Fibroblast of pulmonary artery (primary cell): ENCODE data around the gene VAX1.

Experiments
- DNase-seq: peaks from one replicate; pipeline ENCODE4 v3.0.0-alpha.2; 2010; ENCODE audit warnings: low read depth
- H3K4me3 ChIP-seq: replicated peaks from 2 replicates; pipeline ENCODE4 v1.5.1; 2011; ENCODE audit warnings: low read depth, mild to moderate bottlenecking, control low read depth, low read length, moderate library complexity
- CTCF ChIP-seq: IDR thresholded peaks from 2 replicates; pipeline ENCODE4 v1.5.1; 2011; ENCODE audit warnings: mild to moderate bottlenecking, control low read depth, low read length, inconsistent platforms; ENCODE audit errors: missing control alignments

VAX1 gene

DNA sequence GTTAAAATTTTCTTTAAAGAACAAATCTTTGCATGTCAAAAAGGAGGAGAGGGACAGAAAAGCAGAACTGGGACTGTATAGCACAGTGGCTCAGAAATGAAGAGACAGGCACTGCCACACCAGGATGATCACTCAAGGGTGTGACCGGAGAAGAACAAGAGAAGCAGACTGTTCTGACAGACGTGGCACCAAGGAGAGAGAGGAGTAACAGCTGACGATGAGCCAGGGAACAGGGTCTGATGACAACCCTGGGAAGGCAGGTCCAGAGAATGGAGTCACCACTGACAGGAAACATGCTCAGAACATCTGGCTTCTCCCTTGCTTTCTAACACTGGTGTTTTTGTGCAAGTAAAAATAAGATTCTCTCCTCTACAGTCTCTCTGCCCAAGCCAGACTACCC, 14.6 kb upstream of the VAX1 start:
- H3K4me3 ChIP-seq = no peak overlapping the region
- no peak for DNase-seq
- no peak for TF ChIP-seq CTCF

DNA sequence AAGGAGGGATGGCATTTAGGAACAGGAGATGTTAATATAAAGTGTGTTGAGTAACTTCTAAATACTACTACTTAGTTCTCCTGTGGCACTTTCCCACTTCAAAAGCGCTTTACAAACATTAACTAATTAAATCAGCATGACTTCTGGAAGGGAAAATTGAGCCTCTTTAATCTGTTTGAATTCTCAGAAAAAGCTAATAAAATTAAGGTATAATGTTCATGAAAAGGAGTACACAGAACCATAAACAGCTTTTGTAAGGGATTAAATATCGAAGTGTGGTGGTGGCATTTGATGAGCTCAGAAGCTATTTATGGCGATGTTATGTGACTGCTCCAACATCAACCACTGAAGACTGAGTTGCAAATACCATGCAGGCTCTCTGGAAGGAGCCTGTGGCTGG, 10.2 kb upstream of the VAX1 start:
- DNase-seq = no peak
- no peak for TF ChIP-seq CTCF

GRCh38 chr10:117145019-117145418, 6.9 kb upstream of the VAX1 start:
- DNase-seq = no peak
- no peak overlapping the region for H3K4me3 ChIP-seq
- no peak for TF ChIP-seq CTCF

More for the DNA sequence above, 10.2 kb upstream of the VAX1 start:
- H3K4me3 ChIP-seq = no peak overlapping the region

GRCh38 chr10:117143103-117143823, 5.2 kb upstream of the VAX1 start:
- no peak overlapping the region for H3K4me3 ChIP-seq
- DNase-seq = no peak
- TF ChIP-seq CTCF = no peak

DNA sequence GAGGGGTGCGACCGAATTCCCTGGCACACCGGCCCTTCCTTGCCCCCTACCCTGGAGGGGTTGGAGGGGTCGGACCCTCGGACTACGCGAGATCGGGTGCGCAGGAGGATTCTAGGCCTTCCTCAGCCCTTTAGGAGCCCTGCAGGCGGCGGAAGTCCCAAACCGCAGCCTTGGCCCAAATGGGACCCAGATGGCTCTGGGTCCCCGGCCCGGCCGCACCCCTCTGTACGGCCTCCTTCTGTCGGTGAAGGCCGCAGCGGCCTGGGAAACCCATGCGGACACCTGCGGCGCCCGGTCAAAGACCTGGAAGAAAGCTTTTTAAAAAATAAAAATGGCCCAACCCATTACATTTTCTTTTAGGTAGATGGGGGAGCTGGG, 2.4 kb upstream of the VAX1 start:
- TF ChIP-seq CTCF = no peak
- no peak overlapping the region for H3K4me3 ChIP-seq
- no peak for DNase-seq

- TF ChIP-seq CTCF = no peak
- no peak for DNase-seq
Measured at GRCh38 chr10:117139581-117140524, 1.8 kb upstream of the VAX1 start.

More at GRCh38 chr10:117139581-117140524, 1.8 kb upstream of the VAX1 start:
- H3K4me3 ChIP-seq = no peak overlapping the region
